ENCODE data around the gene HPSE2.

The HPSE2 gene

DNA sequence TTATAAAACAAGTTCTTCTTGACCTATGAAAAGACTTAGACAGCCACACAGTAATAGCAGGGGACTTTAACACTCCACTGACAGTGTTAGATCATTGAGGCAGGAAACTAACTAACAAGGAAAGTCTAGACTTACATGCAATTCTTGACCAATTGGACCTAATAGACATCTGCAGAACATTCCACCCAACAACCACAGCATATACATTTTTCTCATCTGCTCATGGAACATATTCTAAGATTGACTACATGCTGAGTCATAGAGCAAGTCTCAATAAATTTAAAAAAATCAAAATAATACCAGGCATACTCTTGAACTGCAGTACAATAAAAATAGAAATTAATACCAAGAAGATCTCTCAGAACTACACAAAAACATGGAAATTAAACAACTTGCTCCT lies 569.4 kb downstream of the HPSE2 start:
- no peak for DNase-seq

GRCh38 chr10:98664329-98665042 lies 571.2 kb downstream of the HPSE2 start:
- no peak for DNase-seq

GRCh38 chr10:98659951-98660350 lies 575.7 kb downstream of the HPSE2 start:
- DNase-seq, result no peak

- DNase-seq, result no peak
Observed at GRCh38 chr10:98655492-98655891, 580.2 kb downstream of the HPSE2 start.

- DNase-seq, result no peak
Observed at GRCh38 chr10:98649170-98649569, 586.5 kb downstream of the HPSE2 start.

GRCh38 chr10:98646998-98647917 lies 588.4 kb downstream of the HPSE2 start:
- DNase-seq, result no peak

DNA sequence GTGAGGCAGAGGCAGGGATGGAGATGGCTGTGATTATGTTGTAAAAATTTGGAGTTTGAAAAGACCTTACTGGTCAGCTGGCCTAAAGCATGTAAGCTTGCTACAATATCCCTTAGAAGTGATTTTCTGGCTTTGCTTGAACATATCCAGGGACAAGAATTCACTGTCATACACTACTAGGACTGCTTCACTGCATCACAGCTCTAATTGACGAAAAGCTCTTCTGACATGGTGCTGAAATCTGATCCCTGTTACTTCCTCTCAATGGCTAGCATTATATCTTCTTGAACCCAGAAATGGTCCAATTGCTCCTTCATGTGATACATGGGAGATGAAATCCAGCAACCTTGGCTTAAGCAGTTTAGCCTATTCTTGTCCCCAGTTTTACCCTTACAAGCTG lies 591.2 kb downstream of the HPSE2 start:
- no peak for DNase-seq

DNA sequence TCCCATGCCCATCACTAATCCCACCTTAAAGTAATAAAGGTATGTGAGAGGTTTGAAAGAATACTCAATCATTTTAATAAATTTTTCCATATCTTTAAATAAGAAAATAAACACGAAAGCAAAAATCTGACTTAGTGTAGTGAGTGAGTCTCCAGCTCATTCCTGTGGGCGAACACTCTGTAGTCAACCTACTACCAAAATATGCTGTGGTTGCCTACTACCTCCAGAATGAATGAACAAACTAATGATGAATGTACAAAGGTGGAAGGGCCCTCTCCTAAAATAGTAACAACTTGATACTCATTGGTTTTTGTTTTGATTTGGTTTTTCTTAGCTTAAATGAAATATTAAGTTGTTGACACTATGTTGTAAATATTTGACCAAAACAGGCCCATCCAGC lies 593.4 kb downstream of the HPSE2 start:
- DNase-seq, result no peak

DNA sequence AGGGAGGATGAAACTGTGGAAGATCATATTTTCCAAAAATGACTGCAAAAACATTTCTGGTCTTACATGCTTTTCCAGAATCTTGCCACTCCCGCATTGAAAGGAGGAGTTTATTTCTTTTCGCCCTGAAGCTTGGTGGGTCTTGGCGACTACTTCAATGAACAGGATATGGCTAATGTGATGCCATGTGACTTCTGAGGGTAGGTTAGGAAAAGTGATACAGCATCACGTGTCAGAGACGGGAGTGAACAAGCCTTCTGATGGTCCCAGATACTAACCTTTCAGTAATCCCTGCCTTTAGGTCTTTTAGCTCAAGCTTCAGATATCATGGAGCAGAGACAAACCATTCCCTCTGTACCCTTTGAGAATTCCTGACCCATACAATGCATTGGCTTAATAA lies 596.7 kb downstream of the HPSE2 start:
- no peak for DNase-seq

- no peak for DNase-seq
Observed at GRCh38 chr10:98636921-98637329, 598.7 kb downstream of the HPSE2 start.

DNA sequence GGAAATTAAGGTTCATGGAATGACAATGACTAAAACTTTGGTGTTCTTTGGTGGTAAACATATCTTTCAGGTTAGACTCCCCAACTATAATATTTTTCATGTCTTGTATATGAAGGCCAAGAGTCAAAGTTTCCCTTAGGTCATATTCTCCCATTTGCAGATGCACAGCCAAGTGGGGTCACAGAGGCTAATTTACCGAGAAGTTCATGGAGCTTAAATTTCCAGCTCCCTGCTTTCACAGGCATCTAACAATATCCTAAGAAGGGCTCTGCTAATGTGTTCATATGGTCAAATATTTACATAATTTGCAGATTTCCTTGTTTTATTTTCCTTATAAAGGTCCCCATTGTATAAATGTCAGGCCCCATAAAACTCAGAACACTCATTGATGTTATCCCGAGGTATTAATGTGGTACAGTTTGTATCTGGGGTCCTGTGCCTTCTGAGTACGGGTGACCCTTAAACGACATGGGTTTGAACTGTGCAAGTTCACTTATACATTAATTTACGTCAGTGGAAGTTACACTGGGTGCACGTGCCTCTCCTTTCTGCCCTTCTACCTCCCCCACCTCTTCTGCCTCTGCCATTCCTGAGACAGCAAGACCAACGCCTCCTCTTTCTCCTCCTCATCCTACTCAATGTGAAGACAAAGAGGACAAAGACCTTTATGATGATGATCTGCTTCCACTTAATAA lies 603.0 kb downstream of the HPSE2 start:
- no peak for DNase-seq

GRCh38 chr10:98628206-98628605 lies 607.4 kb downstream of the HPSE2 start:
- DNase-seq, result no peak

DNA sequence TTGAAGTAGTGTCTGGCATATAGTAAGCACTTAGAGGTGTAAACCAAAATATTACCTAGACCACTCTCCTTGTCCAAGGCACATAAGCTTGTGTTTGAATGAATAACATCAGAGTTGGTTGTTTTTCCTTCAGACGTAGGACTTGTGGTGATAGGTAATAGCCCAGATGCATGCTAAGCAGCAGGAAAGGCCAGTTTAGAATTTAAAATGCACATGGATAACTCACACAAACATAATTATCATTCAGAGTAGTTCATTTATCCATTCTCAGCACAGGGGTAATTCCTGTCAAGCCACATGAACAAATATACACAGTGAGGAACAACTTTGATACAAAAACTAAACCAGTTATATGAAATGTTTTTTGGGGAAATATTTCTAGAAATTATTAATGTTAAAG lies 607.9 kb downstream of the HPSE2 start:
- DNase-seq, result no peak

- no peak for DNase-seq
Observed at GRCh38 chr10:98624963-98625362, 610.7 kb downstream of the HPSE2 start.

- no peak for DNase-seq
Observed at GRCh38 chr10:98623176-98623575, 612.5 kb downstream of the HPSE2 start.

- no peak for DNase-seq
Observed at GRCh38 chr10:98621630-98622029, 614.0 kb downstream of the HPSE2 start.

DNA sequence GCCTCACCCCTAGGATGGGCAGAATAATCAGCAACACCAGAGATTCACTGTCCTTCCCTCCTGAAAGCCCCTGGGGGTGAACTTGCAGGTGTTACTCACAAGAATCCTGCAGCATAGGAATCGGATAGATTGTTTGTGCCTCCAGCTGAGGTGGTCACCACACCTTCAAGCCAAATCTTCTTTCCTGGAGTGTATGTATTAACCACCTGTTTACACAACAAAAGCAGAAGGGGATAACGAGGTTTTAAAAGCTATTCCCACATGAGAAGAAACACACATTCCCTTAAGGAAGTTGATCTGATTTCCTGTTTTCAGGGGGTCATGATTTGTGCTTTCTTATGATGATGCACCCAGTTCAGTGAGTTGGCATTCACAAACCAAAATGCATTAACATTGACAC lies 615.1 kb downstream of the HPSE2 start:
- DNase-seq, result no peak

DNA sequence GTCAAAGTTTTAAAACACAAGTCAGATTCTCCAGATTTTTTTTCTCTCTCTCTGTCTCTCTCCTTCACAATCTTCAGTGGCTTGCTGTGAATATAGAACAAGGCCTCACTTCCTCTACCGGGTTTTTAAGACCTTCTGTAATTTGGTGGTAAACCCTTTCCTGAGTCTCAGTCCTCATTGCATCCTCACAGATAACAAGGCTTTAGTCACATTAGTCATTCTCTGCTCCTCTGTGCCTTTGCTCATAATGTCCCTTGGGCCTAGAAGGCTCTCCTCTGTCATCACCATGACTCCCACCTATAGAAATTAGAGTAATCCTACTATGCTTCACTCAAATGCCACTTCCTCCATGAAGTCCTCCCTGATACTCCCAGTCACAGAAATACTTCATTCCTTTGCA lies 616.2 kb downstream of the HPSE2 start:
- no peak for DNase-seq

DNA sequence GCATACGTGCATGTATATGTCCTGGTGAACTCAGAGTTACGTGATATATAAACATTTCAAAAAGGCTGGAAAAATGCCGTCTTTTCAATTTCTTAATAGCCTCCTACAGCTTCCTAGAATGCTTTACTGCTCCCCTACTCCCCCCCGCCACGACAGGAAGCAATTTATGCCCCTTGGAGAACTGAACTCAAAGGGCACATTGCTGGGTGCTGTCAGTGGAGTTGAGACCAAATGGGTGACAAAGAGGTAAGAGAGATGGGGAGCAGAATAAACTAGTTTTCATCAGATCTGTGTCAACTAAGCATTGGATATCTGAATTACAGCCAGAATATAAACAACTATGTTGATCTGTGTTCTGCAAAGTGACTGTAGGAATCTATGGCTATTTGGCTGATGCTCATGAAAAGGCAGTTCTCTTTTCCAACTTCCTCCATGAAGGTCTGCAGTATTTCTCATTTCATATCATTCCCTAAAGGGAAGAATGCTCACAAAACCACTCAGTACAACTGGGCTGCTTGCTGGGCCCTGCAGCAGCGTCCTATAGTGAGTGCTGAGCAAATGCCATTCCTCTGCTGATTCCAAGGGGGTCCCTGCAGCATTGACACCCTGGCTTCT lies 617.6 kb downstream of the HPSE2 start:
- no peak for DNase-seq

- no peak for DNase-seq
Observed at GRCh38 chr10:98613446-98613845, 622.2 kb downstream of the HPSE2 start.

DNA sequence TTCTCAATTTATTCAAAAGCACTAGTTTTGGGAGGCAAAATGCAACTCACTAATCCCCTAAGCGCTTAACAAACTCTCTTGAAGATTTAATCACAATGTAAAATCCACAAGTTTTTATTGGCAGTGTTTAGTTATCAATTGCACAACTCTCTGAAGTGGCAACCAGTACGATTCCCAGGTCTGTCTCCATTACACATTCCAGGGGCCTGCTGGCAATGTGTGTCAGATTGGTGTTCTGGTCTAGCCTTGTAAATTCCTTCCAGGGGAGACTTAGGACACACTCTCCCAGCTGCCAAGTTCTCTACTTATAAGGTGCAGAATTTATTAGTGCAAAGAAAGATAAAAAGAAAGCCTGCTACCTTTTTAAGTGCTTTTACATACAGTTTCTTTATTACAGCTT lies 624.2 kb downstream of the HPSE2 start:
- DNase-seq, result no peak

DNA sequence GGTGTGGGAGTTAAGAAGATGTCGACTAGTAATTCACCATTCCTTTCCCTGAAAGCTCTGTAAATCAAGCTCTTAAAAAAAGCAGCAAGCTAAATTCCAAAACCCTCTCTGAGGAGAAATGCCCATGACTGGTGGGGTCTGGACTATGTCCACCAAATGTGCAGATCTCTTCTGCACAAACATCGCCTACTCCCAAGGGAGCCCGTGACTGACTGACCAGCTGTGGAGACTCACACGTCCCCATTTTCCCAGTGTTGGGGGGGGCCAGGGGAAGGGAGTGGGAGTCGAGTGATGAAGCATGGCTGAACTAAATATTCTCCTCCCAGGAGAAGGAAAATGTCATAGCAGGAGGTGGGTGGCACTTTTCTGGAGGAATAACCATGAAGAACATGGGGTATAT lies 624.8 kb downstream of the HPSE2 start:
- DNase-seq, result no peak

GRCh38 chr10:98610301-98610700 lies 625.4 kb downstream of the HPSE2 start:
- DNase-seq, result no peak

All from NCI-H2081 (cell line).